PFSK-1 (cell line): Measurements from ENCODE around the gene SFT2D3.
A peak's percentile ranks its signal among the peaks of the same experiment; 100 is the strongest.

Source experiments
- FOXP2 ChIP-seq: optimal IDR thresholded peaks from 2 replicates; pipeline ENCODE3; 2011; ENCODE audit warnings: borderline replicate concordance, control low read depth, inconsistent platforms; ENCODE audit not compliant: insufficient read depth; ENCODE audit errors: extremely low read length, extremely low read depth
- POLR2AphosphoS5 ChIP-seq: IDR thresholded peaks from 2 replicates; pipeline ENCODE4 v1.6.1; 2012; ENCODE audit warnings: low read depth, mild to moderate bottlenecking, control low read depth, low read length, moderate library complexity
- SIN3A ChIP-seq: IDR thresholded peaks from 2 replicates; pipeline ENCODE4 v1.6.1; 2012; ENCODE audit warnings: mild to moderate bottlenecking, low read length, moderate library complexity, borderline replicate concordance; ENCODE audit not compliant: insufficient read depth
- TAF1 ChIP-seq: IDR thresholded peaks from 2 replicates; pipeline ENCODE4 v1.6.1; 2012; ENCODE audit warnings: low read length, control low read depth, borderline replicate concordance; ENCODE audit not compliant: insufficient read depth
- TF ChIP-seq, protein P1 (sequence below), 2 experiments: IDR thresholded peaks; 2 replicates each; pipeline versions ENCODE4 v1.6.1 to v1.8.0; 2011 to 2012; ENCODE audit warnings: low read depth in 2 of 2, low read length in 2 of 2, control low read depth in 1 of 2, inconsistent platforms in 1 of 2, mild to moderate bottlenecking in 1 of 2, moderate library complexity in 1 of 2; ENCODE audit not compliant: insufficient read depth in 1 of 2

SFT2D3 gene

DNA sequence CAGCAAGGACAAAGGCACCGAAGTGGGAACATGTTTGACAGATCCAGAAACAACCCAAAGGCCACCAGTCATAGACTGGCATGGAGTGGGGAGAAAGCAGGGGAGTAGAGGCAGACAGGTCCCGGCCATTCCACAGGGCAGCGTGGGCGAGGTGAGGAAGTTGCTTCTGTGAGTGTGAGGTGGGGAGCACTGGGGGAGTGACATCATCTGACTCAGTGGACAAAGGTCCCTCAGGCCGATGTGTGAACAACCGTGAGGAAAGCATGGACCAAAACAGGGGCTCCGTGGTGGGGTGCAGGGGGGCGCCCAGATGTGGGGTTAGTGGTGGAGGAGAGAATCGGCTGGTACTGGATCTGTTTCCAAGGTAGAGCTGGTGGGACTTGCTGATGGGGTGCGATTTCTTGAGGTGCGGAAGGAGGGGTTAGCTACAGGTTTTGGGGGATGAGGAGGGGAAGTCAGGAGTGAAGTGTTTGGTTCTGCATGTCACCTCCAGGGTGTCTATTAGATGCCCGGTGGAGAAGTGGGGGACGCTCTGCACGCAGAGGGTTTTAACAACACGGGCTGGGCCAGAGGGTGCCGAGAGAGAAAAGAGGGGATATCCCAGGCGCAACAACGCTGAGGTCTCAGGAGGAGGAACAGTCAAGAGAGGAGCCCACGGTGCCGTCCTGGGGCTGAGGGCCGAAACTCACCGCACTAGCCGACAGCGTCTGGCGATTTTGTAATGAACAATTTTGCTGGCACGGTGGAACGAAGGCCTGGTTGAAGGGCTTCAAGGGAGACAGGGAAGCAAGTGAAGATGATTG lies 2.5 kb upstream of the SFT2D3 start:
- no peak for TF ChIP-seq SIN3A
- TF ChIP-seq FOXP2, result no peak
- TF ChIP-seq TAF1, result no peak
- TF ChIP-seq, protein P1, sequence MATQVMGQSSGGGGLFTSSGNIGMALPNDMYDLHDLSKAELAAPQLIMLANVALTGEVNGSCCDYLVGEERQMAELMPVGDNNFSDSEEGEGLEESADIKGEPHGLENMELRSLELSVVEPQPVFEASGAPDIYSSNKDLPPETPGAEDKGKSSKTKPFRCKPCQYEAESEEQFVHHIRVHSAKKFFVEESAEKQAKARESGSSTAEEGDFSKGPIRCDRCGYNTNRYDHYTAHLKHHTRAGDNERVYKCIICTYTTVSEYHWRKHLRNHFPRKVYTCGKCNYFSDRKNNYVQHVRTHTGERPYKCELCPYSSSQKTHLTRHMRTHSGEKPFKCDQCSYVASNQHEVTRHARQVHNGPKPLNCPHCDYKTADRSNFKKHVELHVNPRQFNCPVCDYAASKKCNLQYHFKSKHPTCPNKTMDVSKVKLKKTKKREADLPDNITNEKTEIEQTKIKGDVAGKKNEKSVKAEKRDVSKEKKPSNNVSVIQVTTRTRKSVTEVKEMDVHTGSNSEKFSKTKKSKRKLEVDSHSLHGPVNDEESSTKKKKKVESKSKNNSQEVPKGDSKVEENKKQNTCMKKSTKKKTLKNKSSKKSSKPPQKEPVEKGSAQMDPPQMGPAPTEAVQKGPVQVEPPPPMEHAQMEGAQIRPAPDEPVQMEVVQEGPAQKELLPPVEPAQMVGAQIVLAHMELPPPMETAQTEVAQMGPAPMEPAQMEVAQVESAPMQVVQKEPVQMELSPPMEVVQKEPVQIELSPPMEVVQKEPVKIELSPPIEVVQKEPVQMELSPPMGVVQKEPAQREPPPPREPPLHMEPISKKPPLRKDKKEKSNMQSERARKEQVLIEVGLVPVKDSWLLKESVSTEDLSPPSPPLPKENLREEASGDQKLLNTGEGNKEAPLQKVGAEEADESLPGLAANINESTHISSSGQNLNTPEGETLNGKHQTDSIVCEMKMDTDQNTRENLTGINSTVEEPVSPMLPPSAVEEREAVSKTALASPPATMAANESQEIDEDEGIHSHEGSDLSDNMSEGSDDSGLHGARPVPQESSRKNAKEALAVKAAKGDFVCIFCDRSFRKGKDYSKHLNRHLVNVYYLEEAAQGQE (IDR thresholded peaks at IDR 0.05; ENCODE audit: insufficient read depth in 1 of 2, low read depth in 2 of 2, low read length in 2 of 2), result no peak
- TF ChIP-seq POLR2AphosphoS5, result no peak

DNA sequence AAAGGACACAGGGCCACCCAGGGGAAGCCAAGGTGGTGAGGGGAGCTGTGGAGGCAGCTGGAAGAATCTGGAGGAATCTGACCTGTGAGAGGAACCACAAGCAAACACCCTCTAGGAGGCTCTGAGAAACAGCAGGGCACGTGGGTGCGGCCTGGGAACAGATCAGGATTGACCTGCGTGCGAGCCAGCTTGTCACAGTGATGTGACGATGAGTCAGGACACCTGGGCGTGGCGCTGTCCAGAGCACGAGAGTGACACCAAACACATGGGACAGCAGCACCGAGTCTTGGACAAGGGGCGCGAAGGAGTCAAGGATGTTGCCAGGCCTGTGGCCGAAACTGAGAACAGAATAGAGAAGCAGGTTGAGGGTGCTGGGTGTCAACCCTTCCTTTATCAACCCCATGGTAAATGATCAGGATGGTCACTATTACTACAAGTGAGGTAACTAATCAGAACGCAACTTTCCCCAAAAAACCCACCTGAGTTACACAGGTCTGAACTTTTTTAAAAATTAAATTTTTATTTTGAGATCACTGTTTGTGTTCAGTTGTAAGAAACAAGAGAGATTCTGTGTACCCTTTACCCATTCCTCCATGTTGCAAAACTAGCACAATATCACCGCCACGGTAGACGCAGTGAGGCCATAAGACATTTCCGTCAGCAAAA lies 637 bp upstream of the SFT2D3 start:
- TF ChIP-seq TAF1 (no peak), SIN3A (no peak), FOXP2 (no peak), POLR2AphosphoS5 (no peak)
- TF ChIP-seq, protein P1 (IDR thresholded peaks at IDR 0.05; ENCODE audit: insufficient read depth in 1 of 2, low read depth in 2 of 2, low read length in 2 of 2), result no peak

DNA sequence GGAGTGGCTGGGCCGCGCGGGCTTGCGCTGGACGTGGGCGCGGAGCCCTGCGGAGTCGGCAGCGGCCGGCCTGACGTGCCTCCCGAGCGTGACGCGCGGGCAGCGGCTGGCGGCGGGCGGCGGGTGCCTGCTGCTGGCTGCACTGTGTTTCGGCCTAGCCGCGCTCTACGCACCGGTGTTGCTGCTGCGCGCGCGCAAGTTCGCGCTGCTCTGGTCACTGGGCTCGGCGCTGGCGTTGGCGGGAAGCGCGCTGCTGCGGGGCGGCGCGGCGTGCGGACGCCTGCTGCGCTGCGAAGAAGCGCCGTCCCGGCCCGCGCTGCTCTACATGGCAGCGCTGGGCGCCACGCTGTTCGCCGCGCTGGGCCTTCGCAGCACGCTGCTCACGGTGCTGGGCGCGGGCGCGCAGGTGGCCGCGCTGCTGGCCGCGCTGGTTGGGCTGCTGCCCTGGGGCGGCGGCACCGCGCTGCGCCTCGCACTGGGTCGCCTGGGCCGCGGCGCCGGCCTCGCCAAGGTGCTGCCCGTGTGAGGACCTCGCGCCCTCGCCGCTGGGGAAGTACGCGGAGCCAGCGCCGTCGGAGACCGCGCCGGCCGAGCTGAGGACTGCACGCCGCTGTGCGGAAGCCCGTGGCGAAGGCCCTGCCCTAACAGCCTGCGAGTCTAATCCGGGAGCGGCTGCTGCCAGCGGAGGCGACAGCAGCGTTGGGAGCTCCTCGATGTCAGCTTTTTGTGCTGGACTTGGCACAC lies 526 bp downstream of the SFT2D3 start:
- TF ChIP-seq TAF1 (0 out of 2 replicates have a peak, but pooled peaks have one; percentile 33), POLR2AphosphoS5 (no peak), FOXP2 (peak; percentile 71)

DNA sequence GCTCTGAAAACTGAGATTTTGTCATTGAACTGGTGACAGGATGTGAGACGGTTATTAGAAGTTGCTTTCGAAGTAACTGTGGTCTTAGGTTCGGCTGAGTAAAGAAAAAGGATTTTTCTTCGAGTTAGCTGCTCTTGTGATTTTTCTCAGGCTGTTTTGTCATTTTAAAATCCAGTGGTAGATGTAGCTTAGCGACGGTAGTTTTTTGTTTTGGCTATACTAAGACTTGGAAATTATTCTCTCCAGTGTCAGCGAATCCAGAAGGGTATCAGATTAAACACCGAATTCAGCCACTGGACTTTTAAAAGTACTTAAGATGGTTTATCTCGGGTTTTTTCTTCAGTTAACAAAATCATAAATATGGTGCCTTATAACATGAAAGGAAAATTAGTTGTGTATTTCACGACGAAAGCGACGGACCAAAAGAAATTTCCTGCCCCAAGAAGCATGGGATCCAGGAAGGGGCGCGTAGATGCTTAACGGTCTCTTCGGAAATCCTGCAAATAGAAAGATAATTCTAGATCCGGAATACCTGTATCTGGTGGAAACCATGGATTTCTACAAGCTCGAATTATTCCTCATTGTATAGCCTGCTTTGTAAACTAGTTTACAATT lies 1.2 kb downstream of the SFT2D3 start:
- TF ChIP-seq POLR2AphosphoS5 (no peak), TAF1 (peak; percentile 23; the same call in 1 of the 2 replicates)
- TF ChIP-seq, protein P1 (IDR thresholded peaks at IDR 0.05; ENCODE audit: insufficient read depth in 1 of 2, low read depth in 2 of 2, low read length in 2 of 2), result no peak

DNA sequence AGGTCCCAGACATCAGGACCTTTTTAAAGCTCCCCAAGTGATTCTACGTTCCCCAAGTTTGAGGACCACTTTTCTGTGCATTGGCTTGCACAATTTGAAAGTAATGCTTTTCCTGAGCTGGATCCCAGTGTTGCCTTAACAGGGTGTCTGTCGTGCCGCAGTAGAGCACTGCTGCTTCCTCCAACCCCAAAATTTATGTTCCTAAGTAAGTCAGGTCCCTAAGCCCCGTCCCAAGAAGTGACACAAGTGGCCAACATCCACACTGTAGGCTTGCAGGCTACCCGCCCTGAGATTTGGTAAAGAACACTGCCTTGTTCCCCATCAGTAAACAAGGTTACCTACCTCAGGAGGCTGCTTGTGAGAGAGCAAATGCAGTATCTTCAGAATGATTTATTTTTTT lies 2.0 kb downstream of the SFT2D3 start:
- TF ChIP-seq SIN3A, result no peak

DNA sequence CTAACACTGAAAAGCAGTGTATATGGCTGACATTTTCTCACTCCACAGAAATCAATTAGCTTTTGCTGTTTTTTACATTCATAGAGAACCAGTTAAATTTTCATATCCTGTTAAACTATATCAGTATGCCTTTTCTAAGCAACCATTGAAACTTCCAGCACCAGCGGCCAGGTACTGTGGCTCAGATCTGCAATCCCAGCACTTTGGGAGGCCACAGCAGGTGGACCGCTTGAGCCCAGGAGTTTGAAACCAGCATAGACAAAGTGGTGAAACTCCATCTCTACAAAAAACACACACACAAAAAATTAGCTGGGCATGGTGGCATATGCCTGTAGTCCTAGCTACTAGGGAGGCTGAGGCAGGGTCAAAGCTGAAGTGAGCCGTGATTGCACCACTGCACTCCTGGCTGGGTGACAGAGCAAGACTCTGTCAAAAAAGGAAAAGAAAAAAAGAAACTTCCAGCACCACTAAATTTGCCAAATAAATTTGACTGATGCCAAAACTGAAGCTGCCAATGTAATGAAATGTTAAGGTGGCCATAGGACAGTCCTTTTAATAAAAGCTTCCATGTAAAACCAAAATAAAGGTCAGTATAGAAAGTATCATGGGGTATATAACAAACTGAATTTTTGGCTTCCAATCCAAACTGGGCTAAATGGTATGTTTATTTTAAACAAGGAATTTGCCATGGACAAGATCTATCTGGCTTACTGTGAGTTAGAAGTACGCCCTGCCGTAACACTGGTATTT lies 3.5 kb downstream of the SFT2D3 start:
- TF ChIP-seq, protein P1 (IDR thresholded peaks at IDR 0.05; ENCODE audit: insufficient read depth in 1 of 2, low read depth in 2 of 2, low read length in 2 of 2), result no peak
- TF ChIP-seq POLR2AphosphoS5 (no peak), FOXP2 (no peak), TAF1 (no peak), SIN3A (no peak)
